GM18517 (cell line): ENCODE results near the gene PTPRN2.

Source experiments
- ATAC-seq: cut with Tn5 transposase; IDR thresholded peaks from one replicate; pipeline ENCODE4 v1.9.1; 2021; ENCODE audit warnings: mild to moderate bottlenecking, moderate library complexity; ENCODE audit not compliant: unreplicated experiment

Gene PTPRN2

DNA sequence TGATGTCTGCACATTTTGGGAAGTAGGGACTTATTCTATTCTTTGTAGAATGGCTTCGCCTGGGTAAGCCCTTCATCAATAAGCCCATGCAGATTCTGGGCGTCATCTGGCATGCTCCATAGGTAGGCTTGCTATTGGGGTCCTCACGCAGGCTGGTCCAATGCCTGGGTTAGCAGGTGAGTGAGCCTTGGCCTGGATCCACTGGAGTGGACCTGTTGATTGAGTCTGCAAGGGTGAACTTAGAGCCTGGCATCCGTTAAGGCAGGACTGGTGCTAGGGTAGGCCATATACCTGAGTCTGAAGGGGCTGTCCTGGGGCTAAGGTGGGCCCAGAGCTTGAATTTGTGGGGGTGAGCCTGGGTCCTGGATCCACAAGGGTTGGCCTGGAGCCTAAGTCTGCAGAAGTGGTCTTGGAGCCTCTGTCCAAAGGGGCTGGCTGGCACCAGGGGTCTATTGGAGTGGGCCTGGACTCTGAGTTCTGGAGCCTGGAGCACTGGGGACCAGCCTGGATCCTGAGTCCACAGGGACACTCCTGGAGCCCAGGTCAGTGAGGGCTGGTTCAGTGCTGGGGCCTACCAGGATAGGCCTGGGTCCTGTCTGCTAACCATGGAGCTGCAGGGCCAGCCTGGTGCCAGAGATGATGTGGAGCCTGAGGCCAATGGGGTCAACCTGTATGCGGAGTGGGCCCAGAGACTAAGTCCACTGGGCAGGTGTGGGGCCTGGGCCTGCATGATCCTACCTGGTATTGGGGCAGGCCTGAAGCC, 297.7 kb downstream of the PTPRN2 start:
- no peak for ATAC-seq

DNA sequence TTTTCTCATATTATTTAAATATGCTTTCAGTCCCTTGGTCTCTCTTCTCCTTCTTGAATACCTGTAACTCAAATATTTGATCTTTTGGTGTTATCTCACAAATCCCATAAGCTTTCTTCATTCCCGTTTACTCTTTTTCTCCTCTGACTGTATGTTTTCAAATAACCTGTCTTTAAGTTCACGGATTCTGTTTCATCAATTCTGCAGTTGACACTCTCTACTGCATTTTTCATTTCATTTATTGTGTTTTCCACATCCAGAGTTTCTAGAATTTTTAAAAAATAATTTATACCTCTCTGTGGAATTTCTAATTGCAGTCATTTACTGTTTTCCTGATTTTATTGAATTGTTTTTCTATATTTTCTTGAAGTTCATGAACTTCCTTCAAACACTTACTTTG, 298.4 kb downstream of the PTPRN2 start:
- ATAC-seq = no peak

DNA sequence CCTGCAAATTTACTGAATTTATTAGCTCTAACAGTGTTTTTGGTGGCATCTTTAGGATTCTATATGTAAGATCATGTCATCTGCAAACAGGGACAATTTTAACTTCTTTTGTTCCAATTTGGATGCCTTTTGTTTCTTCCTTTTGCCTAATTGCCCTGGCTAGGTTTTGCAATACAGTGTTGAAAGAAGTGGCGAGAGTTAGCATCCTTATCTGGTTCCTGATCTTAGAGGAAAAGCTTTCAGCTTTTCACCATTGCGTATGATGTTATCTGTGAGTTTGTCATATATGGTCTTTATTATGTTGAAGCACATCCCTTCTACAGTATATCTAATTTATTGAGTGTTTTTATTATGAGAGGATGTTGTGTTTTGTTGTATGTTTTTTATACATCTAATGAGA, 301.4 kb downstream of the PTPRN2 start:
- ATAC-seq = no peak

DNA sequence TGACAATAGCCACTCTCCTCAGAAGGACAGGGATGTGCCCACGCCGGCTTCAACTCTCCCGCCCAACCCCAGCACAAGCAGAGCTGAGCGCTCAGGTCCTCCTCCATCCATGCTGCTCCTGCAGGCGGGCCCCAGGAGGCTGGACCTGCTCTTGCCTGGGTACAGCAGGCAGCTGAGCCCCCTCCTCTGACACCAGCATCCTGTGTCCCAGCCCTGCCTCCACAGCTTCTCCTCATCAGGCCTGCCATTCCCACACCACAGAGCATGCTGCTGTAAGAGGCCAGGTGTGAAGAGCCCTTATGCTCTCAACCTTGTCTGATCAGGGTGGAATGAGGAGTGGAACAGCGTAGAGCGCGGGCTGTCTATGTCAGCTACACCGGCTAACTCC, 302.2 kb downstream of the PTPRN2 start:
- no peak for ATAC-seq

DNA sequence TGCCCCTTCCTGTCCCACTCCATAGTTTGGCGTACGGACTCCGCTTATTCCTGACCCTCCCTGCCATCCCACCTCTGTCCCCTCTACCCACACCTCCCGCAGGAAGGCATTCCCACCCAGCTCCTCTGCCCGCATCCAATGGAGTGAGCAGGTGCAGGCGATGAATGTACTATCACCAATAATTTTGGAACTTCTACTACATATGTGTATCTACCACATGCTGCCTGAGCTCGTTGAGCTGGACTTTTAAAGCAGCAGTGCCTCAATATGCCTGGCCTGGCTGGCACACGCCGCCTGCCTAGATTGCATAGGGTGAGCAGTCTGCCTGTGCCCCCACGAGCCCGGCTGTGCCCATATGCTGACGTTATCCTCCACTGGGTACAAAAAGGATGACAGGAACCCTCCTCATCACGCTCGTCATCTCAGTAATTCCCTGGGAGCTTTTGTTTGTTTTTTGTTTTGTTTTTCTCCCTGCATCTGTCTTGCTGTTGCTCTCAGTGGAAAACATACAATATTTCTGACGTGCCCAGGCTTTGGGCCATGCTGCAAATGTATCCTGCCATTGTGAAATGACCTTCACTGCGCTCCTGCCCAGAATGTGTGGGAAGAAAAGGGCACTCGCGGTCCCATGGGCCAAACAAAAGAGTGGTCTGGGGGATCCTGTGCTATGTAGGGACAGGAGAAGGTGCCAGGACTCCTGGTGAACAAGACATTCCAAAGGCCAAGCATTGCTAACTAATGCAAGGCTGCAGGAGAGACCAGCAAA, 302.8 kb downstream of the PTPRN2 start:
- no peak for ATAC-seq

DNA sequence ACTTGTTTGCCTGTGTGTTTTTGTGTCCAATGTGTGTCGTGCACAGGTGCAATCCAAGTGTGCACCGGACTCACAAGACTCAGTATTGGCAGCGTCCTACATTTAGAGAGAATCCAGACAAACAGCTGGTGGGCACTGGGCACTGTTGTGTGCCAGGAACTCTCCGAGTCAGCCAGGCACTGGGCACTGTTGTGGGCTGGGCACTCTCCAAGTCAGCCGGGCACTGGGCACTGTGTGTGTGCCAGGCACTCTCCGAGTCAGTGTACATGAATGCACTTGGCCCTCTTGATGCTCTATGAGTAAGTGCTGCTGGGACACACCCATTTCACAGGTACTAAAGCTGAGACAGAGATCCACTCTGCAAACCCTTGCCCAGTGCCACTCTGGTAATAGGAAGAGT, 303.5 kb downstream of the PTPRN2 start:
- ATAC-seq = no peak

DNA sequence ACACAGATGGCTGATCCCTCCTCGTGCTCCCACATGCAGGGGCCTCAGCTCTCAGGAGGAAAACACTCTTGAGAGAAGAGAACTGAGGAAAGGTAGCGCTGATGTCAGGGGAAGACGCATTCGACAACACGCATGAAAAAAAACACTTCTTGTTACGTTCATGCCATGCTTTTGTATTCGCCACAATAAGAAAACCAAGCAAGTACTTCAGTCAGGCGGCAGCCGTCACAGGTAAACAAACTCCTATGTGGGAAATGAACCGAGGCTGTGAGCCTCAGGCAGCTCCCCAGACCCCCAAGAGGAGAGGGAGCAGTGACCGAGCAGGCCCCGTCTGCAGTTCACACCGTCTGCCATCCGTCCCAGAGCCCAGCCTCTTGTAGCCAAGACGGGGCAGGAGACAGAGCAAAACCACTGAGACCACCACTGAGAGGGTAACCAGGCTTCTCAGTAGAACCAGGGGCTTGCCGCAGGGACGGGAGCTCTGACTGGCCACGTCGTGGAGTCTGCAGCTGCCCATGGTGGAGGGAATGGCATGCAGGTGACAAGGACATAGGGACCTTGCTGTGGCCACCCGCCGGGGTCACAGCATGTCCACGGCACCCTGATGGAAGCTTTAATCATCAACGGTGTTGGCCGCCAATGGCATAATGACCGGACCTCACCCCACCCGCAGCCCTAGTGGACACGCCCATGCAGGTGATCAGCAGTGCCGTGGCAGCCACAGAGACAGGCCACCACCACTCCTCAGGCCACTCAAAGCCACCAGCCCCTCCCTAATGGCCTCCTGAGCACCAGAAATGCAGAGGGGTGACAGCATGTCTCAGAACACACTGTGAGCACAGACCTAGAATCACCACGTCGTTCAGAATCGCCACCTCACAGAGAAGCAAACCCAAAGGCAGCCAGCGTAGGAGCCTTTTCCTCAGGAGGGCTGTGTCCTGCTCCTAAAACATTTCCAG, 304.3 kb downstream of the PTPRN2 start:
- no peak for ATAC-seq

DNA sequence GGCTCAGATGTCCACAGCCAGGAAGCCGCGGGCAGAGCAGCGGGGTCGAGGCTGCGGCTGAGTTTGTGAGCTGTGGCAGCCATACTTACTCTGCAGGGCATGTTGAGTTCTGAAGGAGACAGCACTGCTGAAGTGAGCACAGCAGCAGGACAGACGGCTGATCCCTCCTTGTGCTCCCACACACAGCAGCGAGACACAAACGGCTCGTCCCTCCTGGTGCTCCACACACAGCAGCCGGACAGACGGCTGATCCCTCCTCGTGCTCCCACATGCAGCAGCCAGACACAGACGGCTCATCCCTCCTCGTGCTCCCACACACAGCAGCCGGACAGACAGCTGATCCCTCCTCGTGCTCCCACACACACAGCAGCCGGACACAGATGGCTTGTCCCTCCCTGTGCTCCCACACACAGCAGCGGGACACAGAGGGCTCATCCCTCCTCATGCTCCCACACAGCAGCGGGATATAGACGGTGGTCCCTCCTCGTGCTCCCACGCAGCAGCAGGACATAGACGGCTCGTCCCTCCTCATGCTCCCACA, 305.1 kb downstream of the PTPRN2 start:
- no peak for ATAC-seq

DNA sequence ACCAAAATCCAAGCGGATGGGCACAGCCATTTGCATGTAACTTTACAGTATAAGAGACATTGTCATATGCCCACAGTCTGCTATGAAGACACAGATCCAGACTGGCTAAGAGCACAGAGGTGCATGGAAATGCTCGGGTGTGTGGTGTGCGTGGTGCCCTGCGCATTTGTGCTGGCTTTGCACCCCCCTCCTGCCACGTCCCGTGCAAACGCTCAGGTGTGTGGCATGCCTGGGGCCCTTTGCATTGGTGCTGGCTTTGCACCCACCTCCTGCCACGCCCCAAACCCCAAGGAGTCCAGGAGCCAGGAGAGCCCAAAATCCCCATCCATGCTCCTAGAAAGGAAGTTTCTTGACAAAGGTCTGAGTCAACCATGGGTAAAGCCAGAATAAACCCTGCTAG, 306.2 kb downstream of the PTPRN2 start:
- ATAC-seq = no peak

DNA sequence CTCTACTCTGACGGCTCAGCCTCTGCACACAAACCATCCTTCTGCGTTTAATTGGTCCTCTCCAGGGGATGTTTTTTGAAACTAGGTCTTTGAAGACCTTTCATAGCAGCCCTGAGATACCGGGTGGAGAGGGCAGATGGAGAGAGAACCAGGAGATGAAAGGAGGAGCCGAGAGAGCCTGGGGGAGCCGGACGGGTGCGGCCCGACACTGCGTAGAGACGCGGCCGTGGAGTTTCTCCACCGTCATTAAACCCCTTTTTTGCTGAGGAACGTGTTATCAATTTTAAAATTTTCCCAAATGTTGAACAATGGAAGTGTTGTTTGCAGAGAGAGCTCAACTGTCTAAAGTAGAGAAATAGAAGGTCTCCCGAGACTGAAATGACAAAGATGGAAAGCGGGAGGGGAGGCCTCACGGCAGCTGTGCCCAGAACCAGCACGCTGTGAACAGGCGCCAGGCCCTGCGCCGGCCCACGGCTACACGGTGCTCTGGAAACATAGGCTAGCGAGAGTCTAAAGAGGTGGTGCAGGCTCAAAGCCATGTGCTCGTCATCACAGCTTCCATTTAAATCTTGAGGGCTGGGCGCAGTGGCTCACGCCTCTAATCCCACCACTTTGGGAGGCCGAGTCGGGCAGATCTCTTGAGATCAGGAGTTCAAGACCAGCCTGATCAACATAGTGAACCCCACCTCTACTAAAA, 307.0 kb downstream of the PTPRN2 start:
- ATAC-seq = no peak

DNA sequence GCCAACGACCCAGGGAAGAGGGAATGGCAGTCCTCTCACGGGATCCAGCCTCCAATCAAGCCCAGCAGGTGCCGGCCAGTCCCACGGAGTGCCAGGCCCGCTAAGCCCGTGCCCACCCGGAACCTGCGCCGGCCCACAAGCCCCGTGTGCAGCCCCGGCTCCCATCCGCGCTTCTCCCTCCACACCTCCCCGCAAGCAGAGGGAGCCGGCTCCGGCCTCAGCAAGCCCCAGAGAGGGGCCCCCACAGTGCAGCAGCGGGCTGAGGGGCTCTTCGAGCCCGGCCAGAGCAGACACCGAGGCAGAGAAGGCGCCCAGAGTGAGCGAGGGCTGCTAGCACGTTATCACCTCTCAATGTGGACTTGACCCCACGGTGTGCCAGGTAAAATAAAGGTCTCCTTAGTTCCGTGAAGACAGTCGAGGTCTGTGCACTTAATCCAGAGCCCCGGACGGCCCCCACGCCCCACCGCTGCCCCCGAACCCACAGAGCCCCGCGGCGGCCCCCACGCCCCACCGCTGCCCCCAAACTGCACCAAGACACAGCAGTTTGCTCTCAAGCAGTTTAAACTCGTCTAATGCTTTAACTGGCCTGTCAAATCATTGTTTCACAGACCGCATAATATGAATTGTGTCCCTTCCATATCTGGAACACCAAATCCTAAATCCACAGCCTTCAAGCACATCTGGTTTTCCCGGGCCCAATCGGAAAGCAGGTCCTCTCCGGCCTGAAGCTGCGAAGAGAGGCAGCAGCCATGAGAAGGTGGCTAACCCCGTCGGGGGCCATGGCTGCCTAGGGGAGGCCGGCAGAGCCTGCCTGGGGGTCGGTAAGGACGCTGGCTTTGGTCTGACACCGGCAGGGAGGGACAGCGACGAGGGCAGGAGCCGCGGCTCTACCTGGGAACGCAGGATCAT, 307.8 kb downstream of the PTPRN2 start:
- no peak for ATAC-seq

DNA sequence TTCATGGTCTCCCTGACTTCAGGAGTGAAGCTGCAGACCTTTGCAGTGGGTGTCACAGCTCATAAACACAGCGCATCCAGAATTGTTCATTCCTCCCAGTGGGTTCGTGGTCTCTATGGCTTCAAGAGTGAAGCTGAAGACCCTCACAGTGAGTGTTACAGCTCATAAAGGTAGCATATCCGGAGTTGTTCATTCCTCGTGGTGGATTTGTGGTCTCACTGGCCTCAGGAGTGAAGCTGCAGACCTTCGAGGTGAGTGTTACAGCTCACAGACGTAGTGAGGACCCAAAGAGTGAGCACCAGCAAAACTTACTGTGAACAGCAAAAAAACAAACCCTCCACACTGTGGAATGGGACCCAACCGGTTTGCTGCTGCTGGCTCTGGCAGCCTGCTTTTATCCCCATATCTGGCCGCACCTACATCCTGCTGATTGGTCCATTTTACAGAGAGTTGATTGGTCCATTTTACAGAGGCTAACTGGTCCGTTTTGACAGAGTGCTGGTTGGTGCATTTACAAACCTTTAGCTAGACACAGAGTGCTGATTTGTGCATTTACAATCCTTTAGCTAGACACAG, 308.8 kb downstream of the PTPRN2 start:
- no peak for ATAC-seq

DNA sequence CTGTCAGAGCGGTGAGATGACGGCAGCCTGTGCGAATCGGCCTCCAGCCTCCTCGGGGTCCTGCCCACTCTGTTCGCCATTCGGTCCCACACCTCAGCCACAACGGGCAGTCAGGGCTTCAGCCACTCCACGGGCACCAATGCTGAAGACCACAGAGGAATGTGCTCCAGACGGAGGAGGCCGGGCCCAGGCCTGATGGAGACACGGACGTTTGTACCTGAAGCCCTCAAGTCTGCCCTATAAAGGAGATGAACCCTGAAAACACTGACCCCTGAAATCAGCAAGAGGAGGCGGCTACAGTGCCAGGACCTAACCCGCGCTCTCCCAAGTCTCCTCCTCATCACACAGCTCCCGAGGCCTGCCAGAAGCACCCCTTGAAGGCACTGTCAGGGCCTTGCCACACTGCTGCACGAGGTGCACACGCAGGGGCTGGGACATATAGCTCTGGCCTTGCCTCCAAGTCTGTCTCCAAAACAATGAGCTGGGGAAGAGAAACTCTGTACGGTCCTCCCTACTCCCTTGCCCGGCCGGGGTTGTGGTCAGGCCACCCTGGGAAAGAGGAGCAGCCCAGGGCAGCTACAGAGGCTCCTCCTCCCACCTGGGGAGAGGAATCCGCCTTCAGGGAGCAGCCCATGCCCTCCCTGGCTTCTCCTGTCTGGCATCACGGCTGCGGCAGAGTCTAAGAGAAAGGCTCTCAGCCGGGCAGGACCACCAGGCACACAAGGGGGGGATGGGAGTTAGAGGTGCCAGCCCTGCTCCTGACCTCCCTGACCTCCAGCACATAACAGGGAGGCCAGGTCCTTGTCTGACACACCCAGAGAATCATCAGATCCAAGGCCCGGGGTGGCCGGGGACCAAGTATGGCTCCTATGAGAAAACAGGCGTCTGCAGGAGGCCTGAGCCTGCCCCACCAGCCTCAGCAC, 310.1 kb downstream of the PTPRN2 start:
- ATAC-seq = no peak

DNA sequence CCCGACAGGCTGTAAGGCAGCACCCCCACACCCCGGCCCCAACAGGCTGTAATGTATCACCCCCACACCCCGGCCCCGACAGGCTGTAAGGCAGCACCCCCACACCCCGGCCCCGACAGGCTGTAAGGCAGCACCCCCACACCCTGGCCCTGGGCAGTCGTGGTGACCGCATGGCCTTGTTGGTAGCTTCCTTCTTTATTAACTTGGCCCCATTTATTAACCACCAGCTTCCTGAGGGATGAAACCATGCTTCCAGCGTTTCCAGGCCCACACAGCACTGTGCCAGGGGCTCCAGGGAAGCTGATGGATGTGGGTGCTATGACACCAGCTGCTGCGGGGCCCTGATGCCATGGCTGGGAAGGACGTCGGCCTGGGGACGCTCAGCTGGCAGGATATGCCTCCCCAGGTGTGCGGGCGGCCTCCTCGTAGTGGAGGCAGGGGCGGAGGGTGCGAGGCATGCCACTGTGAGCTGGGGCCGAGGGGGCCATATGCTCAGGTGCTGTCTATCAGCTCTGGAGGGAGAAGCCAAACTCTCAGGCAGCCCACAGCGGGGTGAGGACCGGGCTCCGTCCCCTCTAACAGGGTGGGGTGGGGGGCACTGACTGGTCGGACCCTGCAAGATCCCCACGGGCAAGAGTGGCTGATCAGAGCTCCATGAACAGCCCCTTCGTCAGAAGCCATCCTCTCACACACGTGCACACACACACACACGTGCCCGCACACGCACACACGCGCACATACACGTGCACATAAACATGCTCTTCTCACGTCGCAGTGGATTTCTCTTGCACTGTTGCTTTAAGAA, 311.0 kb downstream of the PTPRN2 start:
- no peak for ATAC-seq

DNA sequence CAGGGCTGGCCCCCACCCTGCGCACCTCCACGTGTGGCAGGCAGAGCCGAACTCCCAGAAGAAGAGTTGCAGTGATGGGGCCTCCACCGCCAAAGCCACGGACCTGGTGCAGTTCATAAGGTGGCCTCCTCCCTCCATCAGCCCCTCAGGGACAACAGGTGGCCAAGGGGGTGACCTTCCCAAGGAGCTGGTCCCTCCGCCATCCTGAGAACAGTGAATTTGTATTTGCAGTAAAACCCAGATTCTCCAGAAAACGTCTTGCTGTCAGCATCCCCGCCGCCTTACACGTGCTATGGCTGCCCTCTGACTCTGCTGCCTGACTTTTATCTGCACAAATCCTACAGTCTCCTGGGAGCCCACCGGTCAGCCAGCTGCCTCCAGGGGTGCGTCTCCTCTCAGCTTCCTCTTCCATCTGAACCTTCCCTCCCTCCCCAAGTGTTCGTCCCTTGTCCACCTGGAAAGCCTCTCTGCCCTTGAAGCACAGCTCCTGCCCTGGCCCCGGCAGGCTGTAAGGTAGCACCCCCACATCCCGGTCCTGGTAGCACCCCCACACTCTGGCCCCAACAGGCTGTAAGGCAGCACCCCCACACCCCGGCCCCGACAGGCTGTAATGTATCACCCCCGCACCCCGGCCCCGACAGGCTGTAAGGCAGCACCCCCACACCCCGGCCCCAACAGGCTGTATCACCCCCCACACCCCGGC, 311.8 kb downstream of the PTPRN2 start:
- no peak for ATAC-seq

DNA sequence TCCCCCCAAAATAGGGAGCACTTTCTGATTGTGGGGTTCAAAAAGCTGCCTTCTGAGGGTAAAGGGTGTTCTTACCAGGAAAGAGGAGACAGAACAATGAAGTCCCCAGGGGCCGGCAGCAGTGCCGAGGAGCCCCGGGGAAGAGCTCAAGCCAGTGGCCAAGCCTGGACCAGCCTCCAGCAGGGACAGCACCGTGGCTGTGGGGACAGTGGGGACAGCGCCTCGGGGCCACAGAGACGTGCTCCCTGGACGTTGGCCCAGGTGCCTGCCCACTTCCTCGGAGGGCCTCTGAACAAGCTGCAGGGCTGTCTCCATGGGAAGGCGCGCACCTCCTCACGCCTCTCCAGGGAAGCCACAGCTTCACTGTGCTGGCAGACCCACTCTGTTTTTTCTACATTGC, 312.6 kb downstream of the PTPRN2 start:
- no peak for ATAC-seq

DNA sequence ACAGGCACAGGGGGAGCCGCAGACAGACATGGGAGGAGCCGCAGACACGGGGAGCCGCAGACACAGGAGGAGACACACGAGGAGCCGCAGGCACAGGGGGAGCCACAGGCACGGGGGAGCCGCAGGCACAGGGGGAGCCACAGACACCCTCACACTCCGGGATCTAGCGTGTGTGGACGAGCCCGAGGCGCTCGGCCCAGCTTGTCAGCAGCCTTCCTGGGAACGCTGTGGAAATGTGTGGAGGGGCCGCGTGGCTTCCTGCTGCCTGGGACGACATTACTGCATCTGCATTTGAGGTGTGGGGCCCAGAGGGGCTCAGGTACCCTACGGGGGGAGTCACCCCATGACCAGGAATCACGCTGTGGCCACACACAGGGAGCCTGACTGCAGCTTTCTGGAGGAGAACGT, 313.2 kb downstream of the PTPRN2 start:
- no peak for ATAC-seq
